Colonic mucosa (tissue), 4 donors: ENCODE results near the gene HMGN4. TPM values are rescaled to one million over a fixed set of nuclear protein-coding genes. Genes with fewer than 3 reads are reported as not detected.
A peak's percentile ranks its signal among the peaks of the same experiment; 100 is the strongest.

Experiments used
- DNase-seq: peaks from one replicate; pipeline ENCODE4 v3.0.0-alpha.2; 2020
- H3K27ac ChIP-seq: fragments of 200-600 bp; one replicate; pipeline ENCODE4 v1.8.0; 2021
- H3K27me3 ChIP-seq: fragments of 200-600 bp; one replicate; pipeline ENCODE4 v1.8.0; 2021
- H3K36me3 ChIP-seq: fragments of 200-600 bp; one replicate; pipeline ENCODE4 v1.8.0; 2021
- H3K4me1 ChIP-seq: fragments of 200-600 bp; one replicate; pipeline ENCODE4 v1.8.0; 2021; ENCODE audit warnings: mild to moderate bottlenecking
- H3K4me3 ChIP-seq: fragments of 200-600 bp; one replicate; pipeline ENCODE4 v1.8.0; 2021
- H3K9ac ChIP-seq, 2 donors: one replicate each; pipeline ENCODE4 v1.7.0; 2013; ENCODE audit warnings: control low read depth in 2 of 2, low read depth in 2 of 2, low read length in 2 of 2
- H3K9me3 ChIP-seq: fragments of 200-600 bp; one replicate; pipeline ENCODE4 v1.8.0; 2021
- CTCF ChIP-seq: fragments of 200-600 bp; IDR thresholded peaks from one replicate; pipeline ENCODE4 v1.8.0; 2022; ENCODE audit warnings: antibody characterized with exemption, mild to moderate bottlenecking
- intact Hi-C: fragments of 100-400 bp; cut with DNase I; formaldehyde crosslinking; loops from one replicate; pipeline ENCODE4 v1.14.1; 2022
- total RNA-seq, 2 donors: library from RNA; stranded (reverse); fragmentation: NEBNext Ultra II Directional in 1 of 2; extraction: Animal tissue kit (Norgen Biotek cat#: 25700) in 1 of 2; gene quantifications; one replicate each; pipeline ENCODE4 v1.2.1, GENCODE V29; 2021
- donor health status: healthy.
- donor health status: DM: no; HTN: no; CAD: no.
- donor health status: DM: no; HTN: no; CAD: no.

Gene HMGN4
- total RNA-seq, 2 donors from 2014 or later: 40.6 to 56.0 TPM

GRCh38 chr6:26571592-26572296 lies 33.6 kb downstream of the HMGN4 start:
- peak; percentile 72 for DNase-seq
- Histone ChIP-seq H3K27ac (peak overlapping the region; percentile 59), H3K4me1 (peaks cover 4% of the 10 kb centered on the region), H3K27me3 (no peaks in the 10 kb centered on the region), H3K9me3 (no peaks in the 10 kb centered on the region), H3K9ac (peak overlapping the region in 1 of 2 donors; percentile 60), H3K4me3 (peak overlapping the region; percentile 54), H3K36me3 (no peaks in the 10 kb centered on the region)
- intact Hi-C loops: loop anchor here (5.0 kb wide), 1 partner anchor 229 kb away; no protein-coding TSS in a partner anchor
- TF ChIP-seq CTCF: no peak

- Histone ChIP-seq H3K27me3 (no peaks in the 10 kb centered on the region), H3K9ac (no peak overlapping the region), H3K4me3 (no peak overlapping the region), H3K27ac (no peak overlapping the region), H3K4me1 (peaks cover 5% of the 10 kb centered on the region), H3K9me3 (no peaks in the 10 kb centered on the region), H3K36me3 (no peaks in the 10 kb centered on the region)
- no peak for TF ChIP-seq CTCF
- DNase-seq: no peak
- intact Hi-C loops: no loop called here
Measured at GRCh38 chr6:26575494-26575939, 37.4 kb downstream of the HMGN4 start.

GRCh38 chr6:26576407-26576843 lies 38.3 kb downstream of the HMGN4 start:
- peaks cover 5% of the 10 kb centered on the region for H3K4me1 ChIP-seq
- no peak for TF ChIP-seq CTCF
- no peaks in the 10 kb centered on the region for H3K9me3 ChIP-seq
- no peaks in the 10 kb centered on the region for H3K36me3 ChIP-seq
- intact Hi-C loops: no loop called here
- no peak overlapping the region for H3K4me3 ChIP-seq
- no peak overlapping the region for H3K27ac ChIP-seq
- H3K27me3 ChIP-seq: no peaks in the 10 kb centered on the region
- no peak for DNase-seq
- H3K9ac ChIP-seq: no peak overlapping the region

- Histone ChIP-seq H3K36me3 (no peaks in the 10 kb centered on the region), H3K27me3 (no peaks in the 10 kb centered on the region)
- intact Hi-C loops: no loop called here
Measured at GRCh38 chr6:26576929-26577719, 39.0 kb downstream of the HMGN4 start.

GRCh38 chr6:26577720-26578072 lies 39.5 kb downstream of the HMGN4 start:
- DNase-seq: no peak
- intact Hi-C loops: no loop called here
- peaks cover 5% of the 10 kb centered on the region for H3K4me1 ChIP-seq
- H3K9ac ChIP-seq: no peak overlapping the region
- H3K27me3 ChIP-seq: no peaks in the 10 kb centered on the region
- H3K4me3 ChIP-seq: peak overlapping the region; percentile 15
- no peaks in the 10 kb centered on the region for H3K9me3 ChIP-seq
- no peak overlapping the region for H3K27ac ChIP-seq
- no peaks in the 10 kb centered on the region for H3K36me3 ChIP-seq
- TF ChIP-seq CTCF: no peak

More at GRCh38 chr6:26576929-26577719, 39.0 kb downstream of the HMGN4 start:
- TF ChIP-seq CTCF: no peak
- peaks cover 5% of the 10 kb centered on the region for H3K4me1 ChIP-seq
- H3K9me3 ChIP-seq: no peaks in the 10 kb centered on the region
- DNase-seq: peak; percentile 71
- no peak overlapping the region for H3K27ac ChIP-seq
- H3K9ac ChIP-seq: no peak overlapping the region
- peak overlapping the region; percentile 15 for H3K4me3 ChIP-seq
